PC-9 (cell line): ENCODE data around the gene MAN2A2. TPM values are rescaled to one million over a fixed set of nuclear protein-coding genes. Genes with fewer than 3 reads are reported as not detected.

Source experiments
- BruUV-seq: library from RNA; stranded (reverse); fragments of 400-500 nt; replicated peaks from 2 replicates; lab custom pipeline; 2021; lab: Mats Ljungman, UMichigan
- CTCF ChIA-PET: fragments of 300-600 bp; sonication (Branson Sonifier 250); formaldehyde crosslinking; loops from one replicate; lab custom pipeline; 2022; ENCODE audit warnings: antibody characterized with exemption; lab: Charles Lee
- POLR2A ChIA-PET: fragments of 300-600 bp; sonication (Branson Sonifier 250); formaldehyde crosslinking; loops from one replicate; lab custom pipeline; 2022; ENCODE audit warnings: antibody characterized with exemption; ENCODE audit not compliant: unreplicated experiment; lab: Charles Lee
- DNase-seq, 2 experiments: peaks; one replicate each; pipeline versions ENCODE4 v3.0.0 to v3.0.0-alpha.2; 2015 to 2022; ENCODE audit warnings: mixed read lengths in 1 of 2
- H2AFZ ChIP-seq: fragments of 200-600 bp; sonication (generic); 2 replicates; pipeline ENCODE4 v1.8.1; 2017; ENCODE audit warnings: antibody characterized with exemption
- H3F3A ChIP-seq: fragments of 200-600 bp; sonication (generic); 2 replicates; pipeline ENCODE4 v1.8.1; 2017; ENCODE audit warnings: antibody characterized with exemption, mild to moderate bottlenecking, low read depth; ENCODE audit not compliant: insufficient read depth
- H3K27ac ChIP-seq: fragments of 200-600 bp; sonication (generic); 2 replicates; pipeline ENCODE4 v1.6.1; 2016; ENCODE audit warnings: mixed run types
- H3K27me3 ChIP-seq: fragments of 200-600 bp; sonication (generic); 2 replicates; pipeline ENCODE4 v1.6.1; 2016; ENCODE audit warnings: low read depth, mixed run types; ENCODE audit not compliant: insufficient read depth
- H3K36me3 ChIP-seq: fragments of 200-600 bp; sonication (generic); 2 replicates; pipeline ENCODE4 v1.6.1; 2016; ENCODE audit warnings: low read depth, mixed run types
- H3K4me1 ChIP-seq: fragments of 200-600 bp; sonication (generic); replicated peaks from 2 replicates; pipeline ENCODE4 v1.6.1; 2016; ENCODE audit warnings: mixed run types; ENCODE audit not compliant: insufficient read depth
- H3K4me2 ChIP-seq: fragments of 200-600 bp; sonication (generic); 2 replicates; pipeline ENCODE4 v1.6.1; 2017; ENCODE audit warnings: mixed run types
- H3K4me3 ChIP-seq: fragments of 200-600 bp; sonication (generic); 2 replicates; pipeline ENCODE4 v1.6.1; 2016; ENCODE audit warnings: mixed run types
- H3K79me2 ChIP-seq: fragments of 200-600 bp; sonication (generic); 2 replicates; pipeline ENCODE4 v1.6.1; 2017; ENCODE audit warnings: low read depth, mixed run types
- H3K9me2 ChIP-seq: fragments of 200-600 bp; sonication (generic); 2 replicates; pipeline ENCODE4 v1.8.1; 2017; ENCODE audit warnings: mild to moderate bottlenecking; ENCODE audit not compliant: insufficient read depth
- H3K9me3 ChIP-seq: fragments of 200-600 bp; sonication (generic); 2 replicates; pipeline ENCODE4 v1.8.1; 2016; ENCODE audit warnings: low read depth; ENCODE audit not compliant: insufficient read depth
- H4K20me1 ChIP-seq: fragments of 200-600 bp; sonication (generic); 2 replicates; pipeline ENCODE4 v1.8.1; 2017; ENCODE audit not compliant: insufficient read depth
- EZH2 ChIP-seq: fragments of 200-600 bp; sonication (generic); IDR thresholded peaks from 2 replicates; pipeline ENCODE4 v1.8.0; 2017; ENCODE audit warnings: antibody characterized with exemption, low read depth
- intact Hi-C: fragments of 100-400 bp; cut with micrococcal nuclease; formaldehyde crosslinking; loops from one replicate; pipeline ENCODE4 v1.10.0; 2022; ENCODE audit not compliant: unreplicated experiment
- total RNA-seq: library from RNA; stranded (reverse); gene quantifications from 2 replicates; pipeline ENCODE4 v1.2.3, GENCODE V29; 2021
- TF ChIP-seq, protein P1 (sequence below): fragments of 200-600 bp; sonication (generic); conservative IDR thresholded peaks from 2 replicates; pipeline ENCODE4 v1.6.1; 2017; ENCODE audit warnings: mixed run types, antibody characterized with exemption, mild to moderate bottlenecking, moderate library complexity

MAN2A2 gene
- total RNA-seq, 1 experiment from 2014 or later: 27.1 TPM

DNA sequence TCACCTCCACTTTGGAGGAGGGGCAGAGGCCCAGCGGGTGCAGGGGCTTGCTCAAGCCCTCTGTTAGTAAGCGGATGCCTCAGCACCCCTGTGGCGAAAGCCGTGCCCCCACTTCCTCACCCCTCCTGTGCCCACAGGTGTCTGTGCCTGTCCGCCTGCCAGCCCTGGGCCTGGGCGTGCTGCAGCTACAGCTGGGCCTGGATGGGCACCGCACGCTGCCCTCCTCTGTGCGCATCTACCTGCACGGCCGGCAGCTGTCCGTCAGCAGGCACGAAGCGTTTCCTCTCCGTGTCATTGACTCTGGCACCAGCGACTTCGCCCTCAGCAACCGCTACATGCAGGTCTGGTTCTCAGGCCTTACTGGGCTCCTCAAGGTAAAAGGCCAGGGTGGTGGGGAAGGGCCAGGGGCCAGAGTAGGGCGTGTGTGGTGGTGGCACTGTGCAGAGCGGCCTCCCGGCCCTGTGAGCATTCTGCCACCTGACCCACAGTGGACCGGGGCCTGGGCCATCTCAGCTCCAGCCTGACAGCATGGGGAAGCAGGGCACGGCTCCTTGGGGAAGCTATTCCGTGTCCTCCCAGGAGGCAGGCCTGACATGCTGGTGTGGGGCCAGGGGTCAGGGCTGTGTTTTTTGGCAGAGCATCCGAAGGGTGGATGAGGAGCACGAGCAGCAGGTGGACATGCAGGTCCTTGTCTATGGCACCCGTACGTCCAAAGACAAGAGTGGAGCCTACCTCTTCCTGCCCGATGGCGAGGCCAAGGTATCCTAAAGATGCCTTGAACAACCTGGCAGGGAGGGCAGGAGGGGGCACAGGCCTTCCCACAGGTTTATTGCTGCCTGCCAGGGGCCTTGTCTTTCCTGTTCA is 9.0 kb downstream of the MAN2A2 start:
- DNase-seq: no peak
- Histone ChIP-seq H3K27me3 (no peaks in the 10 kb centered on the region), H3F3A (peaks cover 6% of the 10 kb centered on the region; the same call in 1 of the 2 replicates), H3K36me3 (no peaks in the 10 kb centered on the region), H3K79me2 (no peaks in the 10 kb centered on the region), H3K27ac (no peak overlapping the region), H3K4me2 (no peak overlapping the region), H2AFZ (no peak overlapping the region), H3K9me2 (no peaks in the 10 kb centered on the region), H4K20me1 (no peaks in the 10 kb centered on the region), H3K4me3 (no peak overlapping the region), H3K4me1 (no peaks in the 10 kb centered on the region), H3K9me3 (no peaks in the 10 kb centered on the region)
- no TSS peak for BruUV-seq
- ChIA-PET POLR2A (no interaction called here), CTCF (no interaction called here)
- intact Hi-C loops: no loop called here
- TF ChIP-seq, protein P1, sequence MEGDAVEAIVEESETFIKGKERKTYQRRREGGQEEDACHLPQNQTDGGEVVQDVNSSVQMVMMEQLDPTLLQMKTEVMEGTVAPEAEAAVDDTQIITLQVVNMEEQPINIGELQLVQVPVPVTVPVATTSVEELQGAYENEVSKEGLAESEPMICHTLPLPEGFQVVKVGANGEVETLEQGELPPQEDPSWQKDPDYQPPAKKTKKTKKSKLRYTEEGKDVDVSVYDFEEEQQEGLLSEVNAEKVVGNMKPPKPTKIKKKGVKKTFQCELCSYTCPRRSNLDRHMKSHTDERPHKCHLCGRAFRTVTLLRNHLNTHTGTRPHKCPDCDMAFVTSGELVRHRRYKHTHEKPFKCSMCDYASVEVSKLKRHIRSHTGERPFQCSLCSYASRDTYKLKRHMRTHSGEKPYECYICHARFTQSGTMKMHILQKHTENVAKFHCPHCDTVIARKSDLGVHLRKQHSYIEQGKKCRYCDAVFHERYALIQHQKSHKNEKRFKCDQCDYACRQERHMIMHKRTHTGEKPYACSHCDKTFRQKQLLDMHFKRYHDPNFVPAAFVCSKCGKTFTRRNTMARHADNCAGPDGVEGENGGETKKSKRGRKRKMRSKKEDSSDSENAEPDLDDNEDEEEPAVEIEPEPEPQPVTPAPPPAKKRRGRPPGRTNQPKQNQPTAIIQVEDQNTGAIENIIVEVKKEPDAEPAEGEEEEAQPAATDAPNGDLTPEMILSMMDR: no peak
- TF ChIP-seq EZH2: no peak

- no peak overlapping the region for H3K4me3 ChIP-seq
- peaks cover 2% of the 10 kb centered on the region; the same call in 1 of the 2 replicates for H3F3A ChIP-seq
- no peak for DNase-seq
- no peaks in the 10 kb centered on the region for H3K36me3 ChIP-seq
- H3K9me2 ChIP-seq: no peaks in the 10 kb centered on the region
- POLR2A ChIA-PET: no interaction called here
- no peaks in the 10 kb centered on the region for H3K4me1 ChIP-seq
- TF ChIP-seq EZH2: no peak
- TF ChIP-seq, protein P1: no peak
- no peak overlapping the region for H3K4me2 ChIP-seq
- no TSS peak for BruUV-seq
- H4K20me1 ChIP-seq: no peaks in the 10 kb centered on the region
- H3K27ac ChIP-seq: no peak overlapping the region
- no peaks in the 10 kb centered on the region for H3K27me3 ChIP-seq
- intact Hi-C loops: no loop called here
- no peaks in the 10 kb centered on the region for H3K9me3 ChIP-seq
- CTCF ChIA-PET: no interaction called here
- H3K79me2 ChIP-seq: no peaks in the 10 kb centered on the region
- H2AFZ ChIP-seq: no peak overlapping the region
Measured at GRCh38 chr15:90912770-90913075, 9.6 kb downstream of the MAN2A2 start.

DNA sequence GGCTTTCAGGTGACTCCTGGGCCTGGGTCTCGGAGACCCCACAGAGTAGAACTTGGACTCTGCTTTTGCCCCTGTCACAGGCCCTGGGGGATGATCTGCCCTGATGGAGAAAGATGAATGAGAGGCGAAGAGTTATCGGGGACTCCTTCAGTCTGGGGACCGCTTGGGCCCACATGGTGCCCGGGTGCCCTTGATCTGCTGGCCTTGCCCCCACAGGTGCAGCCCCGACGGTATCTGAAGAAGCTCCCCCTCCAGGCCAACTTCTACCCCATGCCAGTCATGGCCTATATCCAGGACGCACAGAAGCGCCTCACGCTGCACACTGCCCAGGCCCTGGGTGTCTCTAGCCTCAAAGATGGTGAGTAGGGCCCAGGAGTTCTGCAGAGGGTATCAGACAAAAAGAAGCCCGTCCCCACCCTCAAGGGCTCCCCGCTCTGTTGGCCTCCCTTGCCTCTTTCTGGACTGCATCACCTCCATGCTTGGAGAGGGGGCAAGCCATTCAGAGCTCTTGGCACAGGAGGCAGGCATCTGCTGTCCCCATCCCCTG is 10.4 kb downstream of the MAN2A2 start:
- ChIA-PET CTCF (interaction anchor here (0.6 kb wide), 1 partner anchor 446 kb away, joined by 3 read pairs; no protein-coding TSS in a partner anchor), POLR2A (no interaction called here)
- no peaks in the 10 kb centered on the region for H3F3A ChIP-seq
- no peak for TF ChIP-seq EZH2
- TF ChIP-seq, protein P1: no peak
- no peaks in the 10 kb centered on the region for H3K36me3 ChIP-seq
- no peak overlapping the region for H3K27ac ChIP-seq
- intact Hi-C loops: no loop called here
- no peaks in the 10 kb centered on the region for H3K79me2 ChIP-seq
- H2AFZ ChIP-seq: no peak overlapping the region
- H3K4me1 ChIP-seq: no peaks in the 10 kb centered on the region
- H3K9me2 ChIP-seq: no peaks in the 10 kb centered on the region
- H3K9me3 ChIP-seq: no peaks in the 10 kb centered on the region
- H4K20me1 ChIP-seq: no peaks in the 10 kb centered on the region
- BruUV-seq: no TSS peak
- no peak for DNase-seq
- H3K4me2 ChIP-seq: no peak overlapping the region
- H3K27me3 ChIP-seq: no peaks in the 10 kb centered on the region
- no peak overlapping the region for H3K4me3 ChIP-seq
